SJSA1 (cell line): Measurements from ENCODE around the gene SLC35B4. TPM values are rescaled to one million over a fixed set of nuclear protein-coding genes. Genes with fewer than 3 reads are reported as not detected.
"Not testable (repeated sequence)": the region's sequence is repeated elsewhere in the genome, so short reads cannot be mapped to it uniquely, and the experiment has no call there.

Experiments used
- DNase-seq, 2 experiments: peaks; one replicate each; pipeline ENCODE4 v3.0.0-alpha.2; 2015 to 2020; ENCODE audit warnings: low spot score in 2 of 2, low read depth in 1 of 2
- H3K27ac ChIP-seq: fragments of 250-450 bp; sonication (Bioruptor Pico); 2 replicates; pipeline ENCODE4 v1.5.1; 2020; ENCODE audit warnings: mild to moderate bottlenecking, moderate library complexity
- H3K27me3 ChIP-seq: fragments of 250-450 bp; sonication (Bioruptor Pico); replicated peaks from 2 replicates; pipeline ENCODE4 v1.5.1; 2020; ENCODE audit warnings: mild to moderate bottlenecking, moderate library complexity
- H3K36me3 ChIP-seq: fragments of 250-450 bp; sonication (Bioruptor Pico); 2 replicates; pipeline ENCODE4 v1.5.1; 2020; ENCODE audit warnings: mild to moderate bottlenecking
- H3K4me1 ChIP-seq: fragments of 250-450 bp; sonication (Bioruptor Pico); replicated peaks from 2 replicates; pipeline ENCODE4 v1.6.1; 2021; ENCODE audit warnings: mild to moderate bottlenecking
- H3K4me3 ChIP-seq: fragments of 250-450 bp; sonication (Bioruptor Pico); 2 replicates; pipeline ENCODE4 v1.5.1; 2020; ENCODE audit warnings: mild to moderate bottlenecking
- H3K9me3 ChIP-seq: fragments of 250-450 bp; sonication (Bioruptor Pico); replicated peaks from 2 replicates; pipeline ENCODE4 v1.5.1; 2020; ENCODE audit warnings: mild to moderate bottlenecking
- total RNA-seq: library from RNA; depleted of rRNA; stranded (reverse); fragments of >200 nt; shearing (Covaris generic); gene quantifications from 2 replicates; pipeline ENCODE4 v1.2.3, GENCODE V29; 2014

Gene SLC35B4
- total RNA-seq, 1 experiment from 2014 or later = 19.6 TPM

DNA sequence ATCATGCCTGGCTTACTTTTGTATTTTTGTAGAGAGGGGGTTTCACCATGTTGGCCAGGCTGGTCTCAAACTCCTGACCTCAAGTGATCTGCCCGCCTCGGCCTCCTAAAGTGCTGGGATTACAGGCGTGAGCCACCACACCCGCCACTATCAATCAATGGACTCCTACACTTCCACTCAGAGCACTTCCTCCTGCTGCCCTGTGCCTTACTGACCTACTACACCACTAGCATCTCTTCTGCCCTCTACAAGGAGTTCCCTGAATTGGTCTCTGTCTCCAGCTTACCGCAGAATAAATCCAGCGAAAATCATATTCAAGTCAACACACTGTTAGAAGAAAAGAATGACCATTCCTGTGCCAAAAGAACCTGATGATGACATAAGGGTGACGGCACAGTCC is 20.7 kb downstream of the SLC35B4 start:
- peaks cover 35% of the 10 kb centered on the region for H3K36me3 ChIP-seq
- H3K4me1 ChIP-seq, H3K4me3 ChIP-seq, DNase-seq, H3K9me3 ChIP-seq, H3K27me3 ChIP-seq, H3K27ac ChIP-seq: not testable (repeated sequence)

DNA sequence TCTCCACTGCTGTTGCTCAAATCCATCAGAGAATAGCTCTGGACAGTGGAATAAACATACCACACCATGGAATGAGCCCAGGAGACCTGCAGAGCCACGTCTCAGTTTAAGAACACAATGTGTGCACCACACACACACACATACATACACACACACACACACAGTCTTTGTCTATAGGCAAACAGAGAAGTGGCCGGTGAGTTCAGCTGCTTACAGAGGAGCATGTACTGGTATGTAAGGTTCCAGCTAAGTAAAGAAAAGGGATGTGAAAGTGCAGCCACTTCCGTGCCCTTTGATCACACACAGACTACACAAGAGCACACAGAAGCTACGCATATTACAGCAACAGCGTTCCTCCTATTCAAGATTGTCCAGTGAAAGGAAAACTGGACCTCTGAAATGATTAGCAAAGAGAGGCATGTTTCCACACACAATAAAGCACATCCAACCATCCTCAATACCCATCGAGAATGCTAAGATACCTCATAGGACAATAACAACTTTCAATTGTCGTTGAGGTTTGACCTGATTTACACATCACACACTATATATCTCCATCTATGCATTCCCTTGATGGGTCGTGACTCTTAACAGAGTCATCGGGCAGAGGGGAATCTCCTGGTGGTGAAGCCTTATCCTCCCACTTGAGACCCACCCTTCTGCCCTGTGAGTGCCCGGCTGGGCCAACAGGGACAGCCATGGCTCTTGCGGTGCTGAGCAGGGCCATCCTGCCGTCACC is 23.6 kb downstream of the SLC35B4 start:
- H3K9me3 ChIP-seq = no peaks in the 10 kb centered on the region
- 0 out of 2 replicates have a peak, but pooled peaks cover 11% of the 10 kb centered on the region for H3K27me3 ChIP-seq
- no peak overlapping the region for H3K4me3 ChIP-seq
- H3K36me3 ChIP-seq = peaks cover 21% of the 10 kb centered on the region
- no peaks in the 10 kb centered on the region for H3K4me1 ChIP-seq
- no peak for DNase-seq
- H3K27ac ChIP-seq = no peak overlapping the region

DNA sequence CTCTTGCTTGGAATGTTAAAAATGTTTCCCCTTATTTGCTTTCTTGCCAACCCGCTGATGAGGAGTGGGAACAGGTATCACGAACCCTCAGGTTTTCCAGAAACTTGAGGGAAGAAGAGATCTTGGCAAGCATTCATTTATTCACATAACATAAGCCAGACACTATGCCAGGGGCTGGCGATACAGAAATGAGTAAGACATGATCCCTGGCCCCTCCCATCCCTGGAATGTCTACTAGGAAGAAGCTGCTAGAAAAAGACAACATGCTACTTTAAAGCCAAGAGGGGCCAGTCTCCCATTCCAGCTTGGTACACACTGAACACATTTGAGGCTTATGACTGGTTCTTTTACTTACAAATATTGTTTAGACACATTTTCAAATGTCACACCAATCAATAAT is 26.4 kb downstream of the SLC35B4 start:
- no peak overlapping the region for H3K4me3 ChIP-seq
- H3K36me3 ChIP-seq = peaks cover 6% of the 10 kb centered on the region
- no peaks in the 10 kb centered on the region for H3K9me3 ChIP-seq
- no peak overlapping the region for H3K27ac ChIP-seq
- no peaks in the 10 kb centered on the region for H3K4me1 ChIP-seq
- H3K27me3 ChIP-seq = peaks cover 14% of the 10 kb centered on the region; the same call in 1 of the 2 replicates
- DNase-seq = no peak

DNA sequence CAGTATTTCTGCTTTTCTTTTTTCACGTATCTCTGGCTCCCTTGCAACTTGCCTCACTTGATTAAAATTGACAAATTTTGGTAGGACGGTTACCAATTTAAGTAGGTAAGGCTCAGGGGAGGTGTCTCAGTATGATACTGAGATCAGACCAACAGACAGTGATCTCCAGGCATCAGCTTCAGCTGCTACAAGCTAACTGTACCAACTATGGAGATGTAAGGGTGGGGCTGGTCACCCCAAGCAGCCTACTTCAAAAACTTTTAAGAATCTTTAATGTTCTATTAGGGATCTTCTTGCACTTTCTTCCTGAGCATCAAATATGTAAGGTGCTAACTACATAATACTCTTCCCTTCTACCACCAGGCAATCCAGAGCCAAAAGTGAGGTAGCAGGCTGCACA is 26.9 kb downstream of the SLC35B4 start:
- H3K36me3 ChIP-seq = peaks cover 5% of the 10 kb centered on the region
- no peak for DNase-seq
- H3K4me3 ChIP-seq = no peak overlapping the region
- no peak overlapping the region for H3K27ac ChIP-seq
- peaks cover 14% of the 10 kb centered on the region; the same call in 1 of the 2 replicates for H3K27me3 ChIP-seq
- H3K9me3 ChIP-seq = no peaks in the 10 kb centered on the region
- H3K4me1 ChIP-seq = no peaks in the 10 kb centered on the region

DNA sequence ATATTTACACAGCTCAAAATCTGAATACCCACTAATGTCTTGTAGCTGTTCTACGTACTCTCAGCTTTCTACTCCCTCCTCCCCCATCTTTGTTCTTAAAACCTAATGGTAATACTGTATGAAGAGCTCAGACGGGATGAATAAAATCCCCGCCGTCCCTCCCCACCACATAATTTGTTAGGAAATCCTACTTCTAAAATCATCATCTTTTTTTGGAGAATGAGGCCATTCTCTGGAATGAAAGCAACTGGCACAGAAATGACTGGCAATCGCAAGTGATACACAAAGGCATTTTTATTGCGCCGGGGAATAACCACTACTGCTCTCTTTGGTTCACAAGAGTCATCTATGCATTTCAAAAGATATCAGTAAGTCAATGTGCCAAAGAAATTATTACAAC is 27.3 kb downstream of the SLC35B4 start:
- no peak overlapping the region for H3K4me3 ChIP-seq
- DNase-seq = no peak
- peaks cover 2% of the 10 kb centered on the region; the same call in 1 of the 2 replicates for H3K36me3 ChIP-seq
- no peaks in the 10 kb centered on the region for H3K4me1 ChIP-seq
- H3K9me3 ChIP-seq = no peaks in the 10 kb centered on the region
- peaks cover 14% of the 10 kb centered on the region for H3K27me3 ChIP-seq
- H3K27ac ChIP-seq = no peak overlapping the region

DNA sequence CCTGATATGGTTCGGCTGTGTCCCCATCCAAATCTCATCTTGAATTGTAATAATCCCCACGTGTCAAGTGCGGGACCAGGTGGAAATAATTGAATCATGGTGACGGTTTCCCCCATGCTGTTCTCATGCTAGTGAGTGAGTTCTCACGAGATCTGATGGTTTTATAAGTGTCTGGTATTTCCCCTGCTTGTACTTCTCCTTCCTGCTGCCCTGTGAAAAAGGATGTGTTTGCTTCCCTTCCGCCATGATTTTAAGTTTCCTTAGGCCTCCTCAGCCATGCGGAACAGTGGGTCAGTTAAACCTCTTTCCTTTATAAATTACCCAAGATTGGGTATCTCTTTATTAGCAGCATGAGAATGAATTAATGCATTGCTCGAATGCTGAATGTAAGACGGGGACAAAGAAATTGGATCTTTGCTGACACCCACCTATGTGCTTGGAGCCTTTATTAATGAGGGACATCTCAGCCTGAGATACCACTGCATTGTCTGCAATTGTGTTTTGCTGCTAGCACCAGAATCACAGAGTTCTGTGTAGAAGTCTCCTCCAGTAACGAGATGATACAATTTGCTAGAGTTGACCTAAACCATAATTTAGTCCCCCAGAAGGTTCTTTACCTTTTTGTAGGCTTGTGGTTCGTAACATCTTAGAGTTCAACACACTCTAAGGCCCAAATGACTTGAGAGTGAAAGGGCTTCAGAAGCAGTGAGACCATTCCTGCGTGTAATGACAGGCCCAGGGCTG is 28.6 kb downstream of the SLC35B4 start:
- Histone ChIP-seq H3K4me1 (no peaks in the 10 kb centered on the region), H3K4me3 (no peak overlapping the region), H3K27me3 (peaks cover 21% of the 10 kb centered on the region), H3K9me3 (no peaks in the 10 kb centered on the region; the same call in 1 of the 2 replicates), H3K27ac (no peak overlapping the region), H3K36me3 (no peaks in the 10 kb centered on the region)
- no peak for DNase-seq

DNA sequence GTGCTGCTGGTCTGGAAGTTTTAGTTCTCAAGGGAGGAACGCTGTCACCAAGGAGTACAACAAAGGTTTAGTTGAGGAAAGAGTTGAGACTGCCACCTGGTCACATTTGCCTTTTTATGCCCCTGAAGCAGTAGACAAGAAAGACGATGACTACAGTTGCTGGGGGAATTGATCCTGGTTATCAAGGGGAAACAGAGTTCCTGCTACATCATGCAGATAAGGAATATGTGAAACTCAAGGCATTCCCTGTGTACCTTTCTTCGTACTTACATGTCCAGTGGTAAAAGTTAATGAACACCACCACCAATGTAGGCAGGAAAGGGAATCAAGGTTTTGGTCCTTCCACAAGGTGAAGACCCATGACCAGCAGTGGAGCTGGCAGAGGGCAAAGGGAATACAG is 31.8 kb downstream of the SLC35B4 start:
- Histone ChIP-seq H3K27ac (no peak overlapping the region), H3K36me3 (no peaks in the 10 kb centered on the region), H3K4me1 (no peaks in the 10 kb centered on the region), H3K27me3 (peaks cover 21% of the 10 kb centered on the region), H3K9me3 (no peaks in the 10 kb centered on the region; the same call in 1 of the 2 replicates), H3K4me3 (no peak overlapping the region)
- no peak for DNase-seq

DNA sequence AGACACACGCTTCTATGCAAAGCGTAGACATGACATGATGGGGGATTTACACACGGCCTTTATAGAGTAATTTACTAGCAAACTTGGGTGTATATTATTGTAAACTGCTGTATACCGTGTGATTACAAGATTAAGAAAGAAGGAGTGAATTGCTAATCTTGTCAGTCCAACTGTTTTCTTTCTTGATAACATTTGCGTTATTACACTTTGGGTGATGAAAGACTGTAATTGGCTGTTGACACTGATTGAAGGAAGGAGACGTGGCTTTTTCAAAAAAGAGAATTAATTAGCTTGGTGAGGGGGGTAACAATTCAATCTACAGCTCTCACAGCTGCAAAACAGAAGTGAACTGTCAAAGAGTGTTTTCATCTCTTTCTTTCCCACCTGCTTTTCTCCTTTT is 32.7 kb downstream of the SLC35B4 start:
- H3K27me3 ChIP-seq = peaks cover 23% of the 10 kb centered on the region
- no peak overlapping the region for H3K4me3 ChIP-seq
- no peak for DNase-seq
- H3K36me3 ChIP-seq = no peaks in the 10 kb centered on the region
- no peak overlapping the region for H3K27ac ChIP-seq
- H3K9me3 ChIP-seq = no peaks in the 10 kb centered on the region; the same call in 1 of the 2 replicates
- no peaks in the 10 kb centered on the region for H3K4me1 ChIP-seq

DNA sequence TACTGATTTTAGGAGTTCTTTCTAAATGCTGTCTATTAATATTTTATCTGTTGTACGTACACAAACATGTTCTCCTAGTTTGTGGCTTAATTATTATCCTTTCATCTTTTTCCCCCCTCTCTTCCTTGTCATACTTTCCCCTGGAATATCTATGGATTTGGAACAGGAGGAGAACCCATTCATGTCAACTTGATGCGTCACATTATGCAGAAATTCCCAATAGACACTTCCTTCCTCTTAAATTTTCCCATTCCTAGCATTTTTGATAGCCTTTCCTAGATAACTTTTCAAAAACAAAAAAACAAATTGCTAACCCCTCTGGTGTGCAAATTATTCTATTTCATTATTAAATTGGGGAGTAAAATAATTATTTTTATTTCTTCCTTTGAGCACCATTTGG is 36.2 kb downstream of the SLC35B4 start:
- H3K27ac ChIP-seq = no peak overlapping the region
- H3K36me3 ChIP-seq = no peaks in the 10 kb centered on the region
- DNase-seq = no peak
- H3K4me1 ChIP-seq = no peaks in the 10 kb centered on the region
- no peak overlapping the region for H3K4me3 ChIP-seq
- H3K9me3 ChIP-seq = no peaks in the 10 kb centered on the region; the same call in 1 of the 2 replicates
- H3K27me3 ChIP-seq = peaks cover 14% of the 10 kb centered on the region

DNA sequence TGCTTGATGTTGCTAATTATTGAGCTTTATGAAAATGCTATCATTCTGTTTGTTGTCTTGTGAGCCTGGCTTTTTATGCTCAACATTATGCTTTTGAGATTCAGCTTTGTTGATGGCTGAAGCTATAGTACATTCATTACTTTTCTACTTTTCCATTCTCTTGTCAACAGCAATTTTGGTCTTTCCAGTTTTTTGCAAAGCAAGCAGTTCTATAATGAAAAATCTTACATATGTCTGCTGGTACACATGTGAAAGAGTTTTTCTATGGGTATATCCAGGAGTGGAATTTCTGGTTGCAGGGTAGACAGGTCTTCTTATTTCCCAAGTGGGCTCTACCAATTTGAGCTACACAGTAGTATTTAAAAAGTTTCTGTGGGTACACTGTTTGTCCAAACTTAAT is 36.8 kb downstream of the SLC35B4 start:
- no peak overlapping the region for H3K27ac ChIP-seq
- no peaks in the 10 kb centered on the region; the same call in 1 of the 2 replicates for H3K9me3 ChIP-seq
- no peak overlapping the region for H3K4me3 ChIP-seq
- no peak for DNase-seq
- peaks cover 15% of the 10 kb centered on the region for H3K27me3 ChIP-seq
- H3K36me3 ChIP-seq = no peaks in the 10 kb centered on the region
- no peaks in the 10 kb centered on the region for H3K4me1 ChIP-seq

DNA sequence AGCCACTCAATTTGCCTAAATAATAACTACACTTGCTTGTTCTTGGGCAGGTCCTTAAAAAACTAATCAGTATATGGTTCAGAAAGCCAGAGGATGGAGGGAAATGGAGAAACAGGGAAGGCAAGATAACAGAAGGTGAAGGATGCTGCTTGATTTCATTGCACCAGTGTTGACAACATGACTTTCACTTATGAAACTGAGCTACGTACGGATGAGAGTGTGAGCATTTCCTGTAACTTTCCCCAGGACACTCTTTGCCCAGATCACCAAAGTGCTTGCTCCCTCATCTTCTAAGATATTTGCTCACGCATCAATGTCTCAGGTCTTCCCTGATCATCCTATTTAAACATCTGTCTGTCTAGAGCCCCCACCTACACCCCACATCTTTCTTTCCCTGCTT is 37.4 kb downstream of the SLC35B4 start:
- no peaks in the 10 kb centered on the region; the same call in 1 of the 2 replicates for H3K9me3 ChIP-seq
- H3K27ac ChIP-seq = no peak overlapping the region
- no peaks in the 10 kb centered on the region for H3K4me1 ChIP-seq
- H3K4me3 ChIP-seq = no peak overlapping the region
- DNase-seq = no peak
- no peaks in the 10 kb centered on the region for H3K36me3 ChIP-seq
- H3K27me3 ChIP-seq = peaks cover 15% of the 10 kb centered on the region

DNA sequence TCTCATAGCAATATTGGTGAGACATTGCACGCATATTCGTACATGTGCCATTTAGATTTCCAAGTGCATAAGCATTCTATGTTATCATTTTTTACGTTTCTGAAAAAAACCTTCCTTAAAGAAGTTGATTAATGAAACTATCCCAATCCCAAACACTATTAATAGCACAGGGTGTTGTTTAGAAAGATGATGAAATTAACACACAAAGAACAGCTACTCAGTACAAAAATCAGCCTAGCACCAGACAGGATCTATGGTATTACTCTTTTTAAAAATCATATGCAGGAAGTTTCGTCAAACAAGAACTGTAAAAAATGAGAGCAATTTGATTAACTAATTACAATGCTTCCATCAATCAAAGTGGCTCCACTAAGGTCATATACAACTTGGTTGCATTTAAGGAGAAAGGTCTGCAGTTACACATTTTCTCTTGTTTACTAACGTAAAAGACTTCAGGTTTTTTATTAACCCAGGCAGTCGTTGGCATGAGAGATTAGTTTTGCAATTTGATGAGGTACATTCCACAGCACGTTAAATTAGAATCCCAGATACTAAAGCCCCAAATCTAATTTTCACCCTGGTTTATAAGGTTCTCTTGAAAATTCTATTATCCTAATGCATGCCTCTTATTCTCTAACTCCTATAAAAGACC is 38.1 kb downstream of the SLC35B4 start:
- no peak for DNase-seq
- Histone ChIP-seq H3K9me3 (no peaks in the 10 kb centered on the region; the same call in 1 of the 2 replicates), H3K4me3 (no peak overlapping the region), H3K27me3 (peaks cover 9% of the 10 kb centered on the region; the same call in 1 of the 2 replicates), H3K36me3 (no peaks in the 10 kb centered on the region), H3K4me1 (no peaks in the 10 kb centered on the region), H3K27ac (no peak overlapping the region)

DNA sequence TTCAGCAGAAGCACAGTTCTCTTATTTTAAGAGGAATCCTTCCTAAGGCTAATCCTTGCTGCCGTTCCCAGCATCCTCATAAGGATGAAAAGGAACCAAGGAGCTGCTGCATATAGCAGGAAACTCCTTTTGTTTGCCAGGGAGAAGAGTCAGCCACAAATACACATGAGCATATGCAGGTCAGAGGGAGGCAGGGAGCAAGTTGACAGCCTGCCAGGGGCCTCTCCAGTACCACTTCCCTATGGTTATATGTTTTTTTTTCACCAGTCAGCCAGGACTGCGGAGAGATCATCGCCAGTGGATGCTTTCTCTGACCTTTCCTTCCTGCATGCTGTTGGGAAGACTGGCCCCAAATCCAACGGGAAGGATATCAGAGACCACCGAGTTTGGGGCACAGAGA is 39.8 kb downstream of the SLC35B4 start:
- no peaks in the 10 kb centered on the region for H3K36me3 ChIP-seq
- peaks cover 8% of the 10 kb centered on the region; the same call in 1 of the 2 replicates for H3K27me3 ChIP-seq
- no peak overlapping the region for H3K4me3 ChIP-seq
- H3K27ac ChIP-seq = no peak overlapping the region
- H3K9me3 ChIP-seq = no peaks in the 10 kb centered on the region
- no peaks in the 10 kb centered on the region for H3K4me1 ChIP-seq
- DNase-seq = no peak

DNA sequence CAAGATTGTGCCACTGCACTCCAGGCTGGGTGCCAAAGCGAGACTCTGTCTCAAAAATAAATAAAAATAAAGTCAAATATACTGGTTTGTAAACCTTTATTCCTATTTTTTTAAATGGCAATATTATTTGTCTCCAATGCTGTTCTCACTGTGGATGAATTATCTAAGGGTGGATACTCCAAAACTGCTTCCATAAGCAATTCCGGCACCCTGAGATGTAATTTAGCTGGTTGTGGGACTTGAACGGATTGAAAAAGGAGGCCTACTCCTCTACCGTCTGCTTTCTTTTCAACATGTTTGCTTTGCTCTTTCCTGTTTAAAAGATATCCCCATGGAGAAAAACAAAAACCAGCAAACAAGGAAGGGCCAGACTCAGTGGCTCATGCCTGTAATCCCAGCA is 54.4 kb downstream of the SLC35B4 start:
- no peaks in the 10 kb centered on the region for H3K9me3 ChIP-seq
- no peak for DNase-seq
- H3K4me1 ChIP-seq = no peaks in the 10 kb centered on the region
- H3K27me3 ChIP-seq = no peaks in the 10 kb centered on the region
- no peaks in the 10 kb centered on the region for H3K36me3 ChIP-seq
- no peak overlapping the region for H3K4me3 ChIP-seq
- H3K27ac ChIP-seq = no peak overlapping the region
